Colonic mucosa (tissue), 4 donors: ENCODE data around the gene SH3RF2. TPM values are rescaled to one million over a fixed set of nuclear protein-coding genes. Genes with fewer than 3 reads are reported as not detected.
A peak's percentile ranks its signal among the peaks of the same experiment; 100 is the strongest.

Experiments used
- DNase-seq: peaks from one replicate; pipeline ENCODE4 v3.0.0-alpha.2; 2020
- H3K27ac ChIP-seq: fragments of 200-600 bp; one replicate; pipeline ENCODE4 v1.8.0; 2021
- H3K27me3 ChIP-seq: fragments of 200-600 bp; one replicate; pipeline ENCODE4 v1.8.0; 2021
- H3K36me3 ChIP-seq: fragments of 200-600 bp; one replicate; pipeline ENCODE4 v1.8.0; 2021
- H3K4me1 ChIP-seq: fragments of 200-600 bp; one replicate; pipeline ENCODE4 v1.8.0; 2021; ENCODE audit warnings: mild to moderate bottlenecking
- H3K4me3 ChIP-seq: fragments of 200-600 bp; one replicate; pipeline ENCODE4 v1.8.0; 2021
- H3K9ac ChIP-seq, 2 donors: one replicate each; pipeline ENCODE4 v1.7.0; 2013; ENCODE audit warnings: control low read depth in 2 of 2, low read depth in 2 of 2, low read length in 2 of 2
- H3K9me3 ChIP-seq: fragments of 200-600 bp; one replicate; pipeline ENCODE4 v1.8.0; 2021
- intact Hi-C: fragments of 100-400 bp; cut with DNase I; formaldehyde crosslinking; loops from one replicate; pipeline ENCODE4 v1.14.1; 2022
- total RNA-seq, 2 donors: library from RNA; stranded (reverse); fragmentation: NEBNext Ultra II Directional in 1 of 2; extraction: Animal tissue kit (Norgen Biotek cat#: 25700) in 1 of 2; gene quantifications; one replicate each; pipeline ENCODE4 v1.2.1, GENCODE V29; 2021
- TF ChIP-seq, protein P1 (sequence below): fragments of 200-600 bp; IDR thresholded peaks from one replicate; pipeline ENCODE4 v1.8.0; 2022; ENCODE audit warnings: antibody characterized with exemption, mild to moderate bottlenecking
- donor health status: healthy.
- donor health status: DM: no; HTN: no; CAD: no.
- donor health status: DM: no; HTN: no; CAD: no.

Gene SH3RF2
- total RNA-seq, 2 donors from 2014 or later = 58.2 to 59.3 TPM

DNA sequence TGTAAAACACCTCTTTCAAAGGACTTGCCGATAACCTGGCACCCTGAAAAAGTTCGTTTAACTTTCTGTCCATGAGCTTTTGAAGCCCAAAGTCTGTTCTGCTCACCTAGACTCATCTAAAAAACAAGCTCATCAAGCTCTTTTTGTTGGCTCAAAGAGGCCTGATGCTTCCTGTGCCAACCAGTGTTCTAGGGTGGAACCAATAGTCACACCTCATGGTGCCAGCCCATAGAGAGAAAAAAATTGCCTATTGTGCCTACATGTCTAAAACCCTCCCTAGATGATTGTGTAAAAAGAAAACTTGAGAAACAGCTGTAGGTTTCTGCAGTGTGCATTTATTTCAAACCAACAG lies 4.7 kb downstream of the SH3RF2 start:
- peak; percentile 32 for DNase-seq
- H3K36me3 ChIP-seq = no peaks in the 10 kb centered on the region
- intact Hi-C loops = no loop called here
- TF ChIP-seq, protein P1, sequence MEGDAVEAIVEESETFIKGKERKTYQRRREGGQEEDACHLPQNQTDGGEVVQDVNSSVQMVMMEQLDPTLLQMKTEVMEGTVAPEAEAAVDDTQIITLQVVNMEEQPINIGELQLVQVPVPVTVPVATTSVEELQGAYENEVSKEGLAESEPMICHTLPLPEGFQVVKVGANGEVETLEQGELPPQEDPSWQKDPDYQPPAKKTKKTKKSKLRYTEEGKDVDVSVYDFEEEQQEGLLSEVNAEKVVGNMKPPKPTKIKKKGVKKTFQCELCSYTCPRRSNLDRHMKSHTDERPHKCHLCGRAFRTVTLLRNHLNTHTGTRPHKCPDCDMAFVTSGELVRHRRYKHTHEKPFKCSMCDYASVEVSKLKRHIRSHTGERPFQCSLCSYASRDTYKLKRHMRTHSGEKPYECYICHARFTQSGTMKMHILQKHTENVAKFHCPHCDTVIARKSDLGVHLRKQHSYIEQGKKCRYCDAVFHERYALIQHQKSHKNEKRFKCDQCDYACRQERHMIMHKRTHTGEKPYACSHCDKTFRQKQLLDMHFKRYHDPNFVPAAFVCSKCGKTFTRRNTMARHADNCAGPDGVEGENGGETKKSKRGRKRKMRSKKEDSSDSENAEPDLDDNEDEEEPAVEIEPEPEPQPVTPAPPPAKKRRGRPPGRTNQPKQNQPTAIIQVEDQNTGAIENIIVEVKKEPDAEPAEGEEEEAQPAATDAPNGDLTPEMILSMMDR = no peak
- peaks cover 2% of the 10 kb centered on the region for H3K4me1 ChIP-seq
- H3K9ac ChIP-seq = peak overlapping the region in 1 of 2 donors; percentile 55
- H3K27ac ChIP-seq = peak overlapping the region; percentile 39
- H3K4me3 ChIP-seq = no peak overlapping the region
- no peaks in the 10 kb centered on the region for H3K27me3 ChIP-seq
- H3K9me3 ChIP-seq = no peaks in the 10 kb centered on the region

DNA sequence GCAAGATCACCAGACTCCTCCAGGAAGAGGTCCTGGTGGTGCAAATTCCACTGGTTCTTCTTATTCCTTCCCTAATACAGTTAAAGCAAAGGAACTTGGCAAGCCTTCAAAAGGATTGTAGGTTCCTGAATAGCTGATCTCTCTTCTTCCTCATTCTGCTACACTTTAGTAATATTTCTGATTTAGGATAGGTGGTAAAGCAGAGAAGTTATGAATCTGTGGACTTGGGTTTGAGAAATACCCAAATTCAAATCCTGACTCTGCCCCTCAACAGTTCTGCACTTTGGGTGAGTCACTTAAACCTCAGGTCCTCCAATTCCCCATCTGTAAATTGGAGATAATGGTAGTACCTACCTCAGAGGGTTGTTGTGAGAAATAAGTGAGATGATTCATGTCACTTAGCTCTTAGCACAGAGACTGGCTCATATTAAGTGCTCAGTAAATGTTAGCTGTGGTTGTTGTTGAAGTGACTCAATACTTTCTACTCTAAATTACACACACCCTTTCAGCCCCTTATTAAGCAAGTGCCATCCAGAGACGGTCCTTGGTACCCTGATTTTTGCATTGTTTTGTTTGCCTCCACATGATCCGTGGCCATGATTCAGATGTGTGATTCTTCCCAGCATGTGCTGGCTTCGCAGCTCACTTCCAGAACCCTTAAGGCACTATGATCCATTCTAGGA lies 5.2 kb downstream of the SH3RF2 start:
- H3K9me3 ChIP-seq = no peaks in the 10 kb centered on the region
- intact Hi-C loops = no loop called here
- TF ChIP-seq, protein P1 = no peak
- no peaks in the 10 kb centered on the region for H3K36me3 ChIP-seq
- H3K4me3 ChIP-seq = no peak overlapping the region
- H3K27ac ChIP-seq = peak overlapping the region; percentile 39
- DNase-seq = no peak
- H3K27me3 ChIP-seq = no peaks in the 10 kb centered on the region
- H3K4me1 ChIP-seq = peaks cover 2% of the 10 kb centered on the region
- H3K9ac ChIP-seq = peak overlapping the region in 1 of 2 donors; percentile 55

DNA sequence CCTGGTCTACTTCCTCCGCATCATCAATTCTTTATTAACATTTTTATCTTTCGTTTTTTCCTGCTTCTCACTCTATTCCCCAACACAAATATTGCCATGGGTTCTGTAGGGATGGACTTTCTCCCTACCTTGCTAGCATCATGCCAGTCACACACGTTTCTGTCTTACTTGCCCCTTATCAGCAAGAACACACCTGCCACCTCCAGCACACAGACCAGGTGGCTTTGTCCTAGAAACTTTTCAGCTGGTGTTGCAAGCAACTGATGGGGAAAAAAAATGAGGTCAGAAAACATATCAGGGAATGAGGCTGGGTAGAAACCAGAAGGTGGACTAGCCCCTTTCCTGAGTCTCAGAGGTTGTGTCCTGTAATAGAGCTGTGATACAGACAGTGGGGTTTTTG lies 5.8 kb downstream of the SH3RF2 start:
- H3K4me1 ChIP-seq = peaks cover 2% of the 10 kb centered on the region
- intact Hi-C loops = no loop called here
- no peaks in the 10 kb centered on the region for H3K9me3 ChIP-seq
- H3K27me3 ChIP-seq = no peaks in the 10 kb centered on the region
- peak; percentile 57 for DNase-seq
- H3K4me3 ChIP-seq = no peak overlapping the region
- no peaks in the 10 kb centered on the region for H3K36me3 ChIP-seq
- peak overlapping the region; percentile 39 for H3K27ac ChIP-seq
- H3K9ac ChIP-seq = peak overlapping the region in 1 of 2 donors; percentile 55
- TF ChIP-seq, protein P1 = no peak

DNA sequence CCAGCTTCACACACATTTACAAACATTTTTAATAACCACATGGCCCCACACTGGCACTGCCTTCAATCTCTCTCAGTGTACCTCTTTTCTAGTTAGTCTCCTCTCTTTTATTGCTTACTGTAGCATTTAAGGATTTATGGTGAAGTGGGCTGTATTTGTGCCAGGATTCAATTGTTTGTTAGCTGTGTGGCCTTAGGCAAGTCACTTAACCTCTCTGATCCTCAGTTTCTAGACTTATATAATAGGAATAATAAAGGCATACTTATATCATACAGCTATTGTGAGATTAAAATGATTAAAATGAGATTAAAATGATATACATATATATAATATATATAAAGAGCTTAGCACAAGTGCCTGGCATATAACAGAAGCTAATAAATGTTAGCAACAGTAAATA lies 6.4 kb downstream of the SH3RF2 start:
- H3K9me3 ChIP-seq = no peaks in the 10 kb centered on the region
- TF ChIP-seq, protein P1 = no peak
- H3K36me3 ChIP-seq = no peaks in the 10 kb centered on the region
- H3K9ac ChIP-seq = peak overlapping the region in 1 of 2 donors; percentile 23
- intact Hi-C loops = no loop called here
- no peak overlapping the region for H3K4me3 ChIP-seq
- peak overlapping the region; percentile 39 for H3K27ac ChIP-seq
- no peaks in the 10 kb centered on the region for H3K27me3 ChIP-seq
- DNase-seq = no peak
- peaks cover 2% of the 10 kb centered on the region for H3K4me1 ChIP-seq

DNA sequence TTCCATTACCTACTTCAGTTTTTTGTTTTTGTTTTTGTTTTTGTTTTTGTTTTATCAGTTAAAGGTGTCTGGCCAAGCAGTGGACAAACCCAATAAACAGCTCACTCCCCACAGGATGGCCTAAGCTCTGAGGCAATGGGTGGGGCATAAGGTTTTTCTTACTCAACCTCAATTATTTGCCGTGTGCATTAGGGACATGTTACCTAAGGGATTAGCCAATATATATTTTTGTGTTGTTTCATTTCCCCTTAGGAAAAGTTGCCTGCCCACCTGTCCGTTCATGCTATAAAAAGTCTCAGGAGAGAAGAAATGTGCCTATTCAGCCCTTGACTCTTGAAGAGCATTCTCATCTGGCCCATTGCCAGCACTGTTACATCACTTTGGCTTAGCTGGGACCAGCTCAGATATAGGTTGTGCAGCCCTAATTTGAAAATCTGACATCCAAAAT lies 7.3 kb downstream of the SH3RF2 start:
- Histone ChIP-seq H3K9ac (peak overlapping the region in 1 of 2 donors; percentile 39), H3K36me3 (no peaks in the 10 kb centered on the region), H3K4me1 (peaks cover 2% of the 10 kb centered on the region), H3K27me3 (no peaks in the 10 kb centered on the region), H3K27ac (peak overlapping the region; percentile 39), H3K4me3 (no peak overlapping the region), H3K9me3 (no peaks in the 10 kb centered on the region)
- TF ChIP-seq, protein P1 = no peak
- intact Hi-C loops = no loop called here
- DNase-seq = peak; percentile 61
